HCT116 (cell line): ENCODE results near the gene MYDGF. TPM values are rescaled to one million over a fixed set of nuclear protein-coding genes. Genes with fewer than 3 reads are reported as not detected.

Experiments
- CBX3 ChIP-seq: IDR thresholded peaks from 2 replicates; pipeline ENCODE4 v1.6.1; 2012; ENCODE audit warnings: low read depth
- EGR1 ChIP-seq: IDR thresholded peaks from 2 replicates; pipeline ENCODE4 v1.6.1; 2012; ENCODE audit warnings: low read depth
- EZH2phosphoT487 ChIP-seq: fragments of 200-600 bp; IDR thresholded peaks from 2 replicates; pipeline ENCODE4 v1.6.1; 2018; ENCODE audit warnings: antibody characterized with exemption, borderline replicate concordance
- FOSL1 ChIP-seq: IDR thresholded peaks from 2 replicates; pipeline ENCODE4 v1.6.1; 2012; ENCODE audit warnings: low read depth
- POLR2A ChIP-seq: IDR thresholded peaks from 2 replicates; pipeline ENCODE4 v1.7.0; 2011; ENCODE audit warnings: borderline replicate concordance; ENCODE audit not compliant: insufficient read depth, insufficient read length; ENCODE audit errors: extremely low read depth
- POLR2AphosphoS5 ChIP-seq: IDR thresholded peaks from 2 replicates; pipeline ENCODE4 v1.6.1; 2011; ENCODE audit warnings: mild to moderate bottlenecking, low read depth, low read length, moderate library complexity
- RAD21 ChIP-seq: IDR thresholded peaks from 2 replicates; pipeline ENCODE4 v1.6.1; 2012; ENCODE audit warnings: low read depth, mild to moderate bottlenecking
- SRF ChIP-seq: IDR thresholded peaks from 2 replicates; pipeline ENCODE4 v1.6.1; 2012; ENCODE audit warnings: low read depth
- YY1 ChIP-seq: IDR thresholded peaks from 2 replicates; pipeline ENCODE4 v1.6.1; 2011; ENCODE audit warnings: low read length, low read depth, moderate library complexity, mild to moderate bottlenecking; ENCODE audit not compliant: insufficient replicate concordance; ENCODE audit errors: extremely low read depth
- ZFX ChIP-seq: fragments of 450-650 bp; IDR thresholded peaks from 2 replicates; pipeline ENCODE4 v1.6.1; 2017
- total RNA-seq: library from RNA; stranded (reverse); gene quantifications from one replicate; pipeline ENCODE4 v1.2.1, GENCODE V29; 2021; ENCODE audit not compliant: unreplicated experiment
- TF ChIP-seq, protein P1 (sequence below): IDR thresholded peaks from 2 replicates; pipeline ENCODE4 v1.6.1; 2012
- TF ChIP-seq, protein P2 (sequence below): IDR thresholded peaks from 2 replicates; pipeline ENCODE4 v1.6.1; 2011; ENCODE audit warnings: mild to moderate bottlenecking, low read length, moderate library complexity; ENCODE audit not compliant: insufficient replicate concordance; ENCODE audit errors: extremely low read depth
- TF ChIP-seq, protein P3 (sequence below), 3 experiments: fragments of 200-600 bp in 1 of 3; sonication (generic) in 1 of 3; IDR thresholded peaks in 2 of 3; conservative IDR thresholded peaks in 1 of 3; 2 replicates each; pipeline ENCODE4 v1.5.1; 2012 to 2017; ENCODE audit warnings: low read depth in 2 of 3, low read length in 2 of 3, antibody characterized with exemption in 1 of 3, borderline replicate concordance in 1 of 3, control low read depth in 1 of 3, mild to moderate bottlenecking in 1 of 3, mixed read lengths in 1 of 3, mixed run types in 1 of 3, moderate library complexity in 1 of 3; ENCODE audit not compliant: insufficient read depth in 1 of 3

The MYDGF gene
- total RNA-seq, 1 experiment from 2014 or later, result 110 TPM

DNA sequence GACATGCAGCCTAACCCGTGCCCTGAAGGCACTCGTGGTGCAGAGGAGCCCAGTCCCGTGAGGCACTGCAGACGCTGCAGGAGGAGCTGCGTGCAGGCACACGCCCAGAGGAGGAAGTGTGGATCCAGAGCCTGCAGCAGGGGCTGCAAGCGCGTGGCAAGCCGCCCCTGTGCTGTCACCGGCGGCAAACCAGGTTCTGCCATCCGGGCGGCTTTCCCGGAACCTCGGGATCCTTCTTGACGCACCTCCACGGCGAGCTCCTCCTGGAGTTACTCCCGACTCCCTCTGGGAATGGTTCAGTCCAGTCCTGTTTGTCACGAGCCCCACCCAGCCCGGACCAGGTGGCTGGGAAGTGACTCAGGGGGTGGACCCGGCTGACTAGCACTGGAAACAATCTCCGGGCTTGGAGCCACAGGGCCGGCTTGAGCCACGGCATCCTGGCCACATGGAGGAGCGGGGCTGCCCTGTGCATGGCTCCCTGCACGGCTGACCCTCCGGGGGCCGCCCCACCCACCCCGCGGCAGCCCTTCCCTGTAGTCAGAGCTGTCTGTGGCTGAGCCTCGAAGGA is 43.3 kb upstream of the MYDGF start (continued):
- TF ChIP-seq CBX3, result no peak; the same call in 1 of the 2 replicates
- TF ChIP-seq POLR2AphosphoS5, result peak; percentile 88
- TF ChIP-seq EGR1, result peak; percentile 68; the same call in 1 of the 2 replicates
- TF ChIP-seq ZFX, result no peak
- TF ChIP-seq YY1, result peak; percentile 36
- TF ChIP-seq SRF, result no peak; the same call in 1 of the 2 replicates
- no peak for TF ChIP-seq EZH2phosphoT487
- no peak for TF ChIP-seq POLR2A
- no peak for TF ChIP-seq RAD21
- TF ChIP-seq, protein P1, sequence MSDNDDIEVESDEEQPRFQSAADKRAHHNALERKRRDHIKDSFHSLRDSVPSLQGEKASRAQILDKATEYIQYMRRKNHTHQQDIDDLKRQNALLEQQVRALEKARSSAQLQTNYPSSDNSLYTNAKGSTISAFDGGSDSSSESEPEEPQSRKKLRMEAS, result peak; percentile 98
- peak; percentile 99 for TF ChIP-seq FOSL1
- TF ChIP-seq, protein P2, sequence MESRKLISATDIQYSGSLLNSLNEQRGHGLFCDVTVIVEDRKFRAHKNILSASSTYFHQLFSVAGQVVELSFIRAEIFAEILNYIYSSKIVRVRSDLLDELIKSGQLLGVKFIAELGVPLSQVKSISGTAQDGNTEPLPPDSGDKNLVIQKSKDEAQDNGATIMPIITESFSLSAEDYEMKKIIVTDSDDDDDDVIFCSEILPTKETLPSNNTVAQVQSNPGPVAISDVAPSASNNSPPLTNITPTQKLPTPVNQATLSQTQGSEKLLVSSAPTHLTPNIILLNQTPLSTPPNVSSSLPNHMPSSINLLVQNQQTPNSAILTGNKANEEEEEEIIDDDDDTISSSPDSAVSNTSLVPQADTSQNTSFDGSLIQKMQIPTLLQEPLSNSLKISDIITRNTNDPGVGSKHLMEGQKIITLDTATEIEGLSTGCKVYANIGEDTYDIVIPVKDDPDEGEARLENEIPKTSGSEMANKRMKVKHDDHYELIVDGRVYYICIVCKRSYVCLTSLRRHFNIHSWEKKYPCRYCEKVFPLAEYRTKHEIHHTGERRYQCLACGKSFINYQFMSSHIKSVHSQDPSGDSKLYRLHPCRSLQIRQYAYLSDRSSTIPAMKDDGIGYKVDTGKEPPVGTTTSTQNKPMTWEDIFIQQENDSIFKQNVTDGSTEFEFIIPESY, result no peak
- TF ChIP-seq, protein P3, sequence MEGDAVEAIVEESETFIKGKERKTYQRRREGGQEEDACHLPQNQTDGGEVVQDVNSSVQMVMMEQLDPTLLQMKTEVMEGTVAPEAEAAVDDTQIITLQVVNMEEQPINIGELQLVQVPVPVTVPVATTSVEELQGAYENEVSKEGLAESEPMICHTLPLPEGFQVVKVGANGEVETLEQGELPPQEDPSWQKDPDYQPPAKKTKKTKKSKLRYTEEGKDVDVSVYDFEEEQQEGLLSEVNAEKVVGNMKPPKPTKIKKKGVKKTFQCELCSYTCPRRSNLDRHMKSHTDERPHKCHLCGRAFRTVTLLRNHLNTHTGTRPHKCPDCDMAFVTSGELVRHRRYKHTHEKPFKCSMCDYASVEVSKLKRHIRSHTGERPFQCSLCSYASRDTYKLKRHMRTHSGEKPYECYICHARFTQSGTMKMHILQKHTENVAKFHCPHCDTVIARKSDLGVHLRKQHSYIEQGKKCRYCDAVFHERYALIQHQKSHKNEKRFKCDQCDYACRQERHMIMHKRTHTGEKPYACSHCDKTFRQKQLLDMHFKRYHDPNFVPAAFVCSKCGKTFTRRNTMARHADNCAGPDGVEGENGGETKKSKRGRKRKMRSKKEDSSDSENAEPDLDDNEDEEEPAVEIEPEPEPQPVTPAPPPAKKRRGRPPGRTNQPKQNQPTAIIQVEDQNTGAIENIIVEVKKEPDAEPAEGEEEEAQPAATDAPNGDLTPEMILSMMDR (IDR thresholded peaks at IDR 0.05 in 2 of 3, conservative IDR thresholded peaks at IDR 0.05 in 1 of 3; ENCODE audit: borderline replicate concordance in 1 of 3, insufficient read depth in 1 of 3, low read depth in 2 of 3, low read length in 2 of 3), result no peak
